GM12864 (cell line): ENCODE data around the gene SOX15.

Source experiments
- DNase-seq: peaks from one replicate; pipeline ENCODE4 v3.0.0-alpha.2; 2011; ENCODE audit warnings: low read depth
- H3K4me3 ChIP-seq: 2 replicates; pipeline ENCODE4 v1.5.1; 2011; ENCODE audit warnings: mild to moderate bottlenecking, low read depth, low read length, control low read depth
- CTCF ChIP-seq: IDR thresholded peaks from 2 replicates; pipeline ENCODE4 v1.5.1; 2011; ENCODE audit warnings: low read depth, mild to moderate bottlenecking, moderate library complexity, low read length, control low read depth, inconsistent platforms; ENCODE audit errors: missing control alignments

Gene SOX15

GRCh38 chr17:7572338-7572587, 17.6 kb downstream of the SOX15 start:
- peak overlapping the region; percentile 73 for H3K4me3 ChIP-seq
- no peak for TF ChIP-seq CTCF
- no peak for DNase-seq

GRCh38 chr17:7570351-7570750, 19.5 kb downstream of the SOX15 start:
- DNase-seq: no peak
- no peak overlapping the region for H3K4me3 ChIP-seq
- no peak for TF ChIP-seq CTCF

- TF ChIP-seq CTCF: no peak
- H3K4me3 ChIP-seq: no peak overlapping the region
- no peak for DNase-seq
Observed at GRCh38 chr17:7569571-7569970, 20.3 kb downstream of the SOX15 start.

- no peak for DNase-seq
- TF ChIP-seq CTCF: no peak
- peak overlapping the region; percentile 80; the same call in 1 of the 2 replicates for H3K4me3 ChIP-seq
Observed at GRCh38 chr17:7563115-7563869, 26.6 kb downstream of the SOX15 start.

GRCh38 chr17:7562208-7562605, 27.7 kb downstream of the SOX15 start:
- no peak for DNase-seq
- TF ChIP-seq CTCF: no peak
- peak overlapping the region; percentile 80 for H3K4me3 ChIP-seq

- H3K4me3 ChIP-seq: peak within 1 kb of the TSS; percentile 80
- no peak for TF ChIP-seq CTCF
- DNase-seq: no peak
Observed at GRCh38 chr17:7561589-7562207, 28.2 kb downstream of the SOX15 start, which contains the start of gene SENP3. TSS of gene SENP3 (plus strand) at chr17:7561919. CDS start at chr17:7563077, 1,158 bp downstream.
